Measurements from ENCODE around the gene RHOF.
A peak's percentile ranks its signal among the peaks of the same experiment; 100 is the strongest.
"Not testable (repeated sequence)": the region's sequence is repeated elsewhere in the genome, so short reads cannot be mapped to it uniquely, and the experiment has no call there.

Gene RHOF

DNA sequence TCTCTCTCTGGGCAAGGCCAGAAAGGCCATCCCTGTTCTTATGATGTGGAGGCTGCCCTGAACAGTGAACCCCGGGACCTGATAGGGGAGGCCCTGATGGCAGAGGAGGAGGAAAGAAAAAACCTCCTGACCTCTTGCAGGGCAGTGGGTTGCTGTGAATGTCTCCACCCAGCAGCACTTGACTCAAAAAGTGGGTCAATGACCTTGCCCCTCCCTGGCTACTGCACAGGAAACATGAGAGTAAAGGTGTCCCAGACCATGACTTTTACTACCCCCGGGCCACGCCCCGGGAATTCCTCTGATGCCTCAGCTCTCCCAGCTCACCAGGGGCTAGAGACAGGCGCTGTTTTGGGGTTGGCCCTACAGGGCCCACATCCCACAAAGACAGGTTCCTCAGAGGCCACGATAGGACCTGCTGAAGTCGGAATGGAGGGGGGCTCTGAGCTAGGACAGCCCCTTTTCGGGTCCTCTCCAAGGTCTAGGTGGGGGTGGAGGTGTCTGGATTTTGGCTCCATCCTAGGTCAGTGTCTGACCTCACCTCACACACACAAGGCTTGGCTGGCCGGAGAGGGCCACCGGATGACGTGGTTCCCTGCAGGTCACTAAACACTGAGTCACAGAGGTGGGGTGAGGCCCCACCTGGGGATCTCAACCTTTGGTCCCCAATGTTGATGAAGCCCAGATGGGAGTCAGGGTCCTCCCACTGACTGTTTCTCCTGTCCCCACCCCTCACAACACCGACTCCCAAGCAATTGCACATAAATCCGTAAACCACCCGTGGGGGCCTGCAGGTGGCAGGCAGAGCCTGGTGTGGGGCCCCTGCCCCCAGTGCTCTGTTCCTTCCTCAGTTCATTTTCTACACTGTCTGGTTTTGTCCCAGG is 1.6 kb downstream of the RHOF start:
- no peak for DNase-seq

GRCh38 chr12:121790785-121791184 is 2.7 kb downstream of the RHOF start:
- DNase-seq, result not testable (repeated sequence)

DNA sequence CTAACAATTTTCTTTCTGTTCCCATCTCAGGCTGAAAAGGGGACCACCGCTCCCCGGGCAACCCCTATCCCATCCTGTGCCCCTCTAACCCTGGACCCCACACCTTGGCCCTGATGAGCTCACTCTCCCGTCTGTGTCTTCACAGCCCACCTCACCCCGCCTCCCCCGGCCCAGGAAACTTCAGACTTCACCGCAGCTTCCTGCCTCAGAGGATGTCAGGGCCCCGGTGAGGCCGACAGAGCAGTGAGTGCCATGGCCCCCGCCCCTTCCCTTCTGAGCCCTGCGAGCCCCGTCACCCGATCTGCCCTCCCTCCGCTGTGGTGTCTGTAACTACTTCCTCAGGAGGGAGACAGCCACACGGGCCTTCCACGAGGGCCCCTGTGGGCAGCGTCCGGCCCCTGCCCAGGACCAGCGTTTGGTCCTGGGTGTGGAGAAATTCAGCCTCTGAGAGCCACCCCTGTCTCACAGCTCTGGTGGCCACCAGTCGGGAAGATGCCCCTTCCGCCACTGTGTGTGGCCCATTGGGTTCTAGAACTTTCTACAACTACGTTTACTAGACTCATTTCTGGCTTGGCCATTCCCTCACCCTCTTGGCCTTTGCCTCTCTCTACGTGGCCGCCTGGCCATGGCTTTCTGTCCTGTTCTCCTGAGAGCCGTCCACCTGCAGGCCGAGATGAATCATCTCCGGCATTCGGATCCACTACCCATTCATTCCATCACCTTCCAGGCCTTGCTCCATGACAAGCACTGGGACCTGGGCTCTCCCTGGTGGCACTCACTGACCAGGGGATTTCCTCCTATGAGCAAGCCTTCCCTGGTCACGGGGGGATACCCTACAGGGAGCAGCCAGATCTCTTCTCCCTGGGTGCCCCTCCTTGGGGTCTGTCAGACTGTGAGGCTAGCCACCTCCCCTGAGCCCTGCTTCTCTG is 3.4 kb downstream of the RHOF start:
- no peak for DNase-seq

DNA sequence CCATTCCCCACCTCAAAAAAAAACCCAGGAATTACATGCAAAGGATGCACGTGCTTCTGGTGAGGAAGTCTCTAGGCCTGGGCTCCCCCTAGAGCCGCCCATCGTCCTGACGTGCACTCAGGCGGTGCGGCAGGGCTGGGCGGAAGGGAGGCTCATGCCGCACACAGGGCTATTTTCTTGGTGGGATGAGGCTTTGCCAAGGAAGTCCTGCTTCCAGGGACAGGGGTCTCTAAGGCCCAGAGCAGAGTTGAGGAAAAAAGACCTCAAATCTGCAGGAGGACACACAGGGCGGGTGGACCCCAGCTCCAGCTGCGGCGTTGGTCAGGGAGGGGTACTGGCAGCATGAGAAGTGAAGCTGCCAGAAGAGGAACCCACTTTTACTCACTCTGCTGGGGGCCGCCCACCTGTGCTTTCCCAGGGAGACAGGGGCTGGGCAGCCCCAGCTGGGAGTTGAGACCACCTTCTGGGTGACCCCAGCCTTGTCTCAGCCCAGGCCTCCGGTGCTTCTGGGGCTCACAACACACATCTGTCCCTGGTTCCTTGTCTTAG is 4.2 kb downstream of the RHOF start:
- DNase-seq, result no peak

DNA sequence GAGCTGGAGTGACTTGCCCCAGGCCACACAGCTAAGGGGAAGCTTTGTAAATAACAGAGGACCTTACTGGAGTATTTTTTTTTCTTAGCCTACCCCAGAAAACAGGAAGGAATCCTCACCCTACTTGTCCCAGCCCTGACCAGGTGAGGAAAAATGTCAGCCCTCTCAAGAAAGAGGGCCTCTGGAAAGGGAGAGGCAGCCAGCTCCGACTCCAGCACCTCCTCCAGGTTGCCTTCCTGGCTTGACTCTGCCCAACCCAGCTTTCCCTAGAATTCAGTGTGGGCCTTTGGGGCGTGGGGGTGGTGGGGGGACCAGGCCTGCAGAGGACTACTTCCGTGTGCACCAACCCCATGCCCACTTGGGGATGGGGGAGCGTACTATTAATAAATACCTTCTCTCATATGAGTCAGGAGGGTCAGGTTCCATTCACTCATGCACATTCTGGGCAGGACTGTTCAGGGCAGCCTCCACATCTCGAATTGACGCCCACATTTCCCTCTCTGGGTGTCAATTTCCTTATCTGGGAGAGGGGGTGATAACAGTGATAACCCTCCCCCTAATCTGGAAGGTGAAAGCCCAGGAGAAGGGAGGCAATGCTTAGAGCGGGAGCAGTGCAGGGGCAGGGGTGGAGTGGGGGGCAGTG is 5.2 kb downstream of the RHOF start:
- DNase-seq, result no peak

- no peak for DNase-seq
Measured at GRCh38 chr12:121787063-121788025, 6.1 kb downstream of the RHOF start.

- no peak for DNase-seq
Measured at GRCh38 chr12:121786440-121786825, 7.1 kb downstream of the RHOF start.

- DNase-seq, result no peak
Measured at GRCh38 chr12:121784460-121784859, 9.0 kb downstream of the RHOF start.

- DNase-seq, result no peak
Measured at GRCh38 chr12:121783766-121784165, 9.7 kb downstream of the RHOF start.

- DNase-seq, result no peak
Measured at GRCh38 chr12:121781998-121782979, 11.2 kb downstream of the RHOF start.

DNA sequence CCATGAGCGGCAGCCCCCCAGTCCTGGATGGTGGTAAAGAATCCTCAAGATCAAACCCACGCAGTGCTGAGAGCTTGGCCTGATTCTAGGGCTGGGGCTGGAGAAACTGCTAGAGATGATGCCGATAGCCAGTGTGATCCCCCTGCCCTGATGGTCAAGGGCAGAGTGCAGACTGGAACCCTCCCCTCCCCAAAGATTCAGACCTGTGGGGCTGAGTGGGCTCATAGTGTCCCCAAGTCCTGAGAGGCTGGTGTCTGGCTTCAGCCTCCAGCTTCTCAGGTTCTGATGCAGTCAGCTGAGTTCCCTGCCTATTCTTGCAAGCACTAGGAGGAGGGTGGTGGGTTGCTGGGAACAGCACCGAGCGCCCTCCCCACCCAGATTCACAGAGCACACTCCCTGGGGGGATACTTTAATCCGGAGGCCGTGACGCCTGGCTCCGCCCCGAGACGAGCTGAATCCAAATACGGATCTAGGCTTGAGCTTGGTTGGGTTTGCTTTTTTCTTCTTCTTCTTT is 11.9 kb downstream of the RHOF start:
- DNase-seq, result no peak

DNA sequence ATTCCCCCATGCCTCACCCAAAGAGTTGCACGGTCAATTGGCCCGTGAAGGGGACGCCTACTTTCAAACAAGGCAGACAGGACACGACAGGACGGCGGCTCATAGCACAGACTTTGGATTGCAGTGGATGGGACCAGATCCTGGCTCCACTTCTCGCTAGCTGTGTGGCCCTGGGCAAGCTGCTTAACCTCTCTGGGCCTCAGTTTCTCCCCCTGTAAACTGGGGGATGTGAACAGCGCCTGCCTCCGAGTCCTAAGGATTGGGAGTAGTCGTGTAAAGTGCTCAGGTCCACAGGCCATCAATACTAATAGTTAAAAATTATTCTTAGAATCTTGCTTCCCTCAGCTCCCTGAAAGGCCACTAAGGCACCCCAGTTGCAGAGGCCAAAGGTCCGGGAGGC is 13.1 kb downstream of the RHOF start:
- DNase-seq, result no peak

GRCh38 chr12:121779422-121779895 is 14.0 kb downstream of the RHOF start:
- no peak for DNase-seq

DNA sequence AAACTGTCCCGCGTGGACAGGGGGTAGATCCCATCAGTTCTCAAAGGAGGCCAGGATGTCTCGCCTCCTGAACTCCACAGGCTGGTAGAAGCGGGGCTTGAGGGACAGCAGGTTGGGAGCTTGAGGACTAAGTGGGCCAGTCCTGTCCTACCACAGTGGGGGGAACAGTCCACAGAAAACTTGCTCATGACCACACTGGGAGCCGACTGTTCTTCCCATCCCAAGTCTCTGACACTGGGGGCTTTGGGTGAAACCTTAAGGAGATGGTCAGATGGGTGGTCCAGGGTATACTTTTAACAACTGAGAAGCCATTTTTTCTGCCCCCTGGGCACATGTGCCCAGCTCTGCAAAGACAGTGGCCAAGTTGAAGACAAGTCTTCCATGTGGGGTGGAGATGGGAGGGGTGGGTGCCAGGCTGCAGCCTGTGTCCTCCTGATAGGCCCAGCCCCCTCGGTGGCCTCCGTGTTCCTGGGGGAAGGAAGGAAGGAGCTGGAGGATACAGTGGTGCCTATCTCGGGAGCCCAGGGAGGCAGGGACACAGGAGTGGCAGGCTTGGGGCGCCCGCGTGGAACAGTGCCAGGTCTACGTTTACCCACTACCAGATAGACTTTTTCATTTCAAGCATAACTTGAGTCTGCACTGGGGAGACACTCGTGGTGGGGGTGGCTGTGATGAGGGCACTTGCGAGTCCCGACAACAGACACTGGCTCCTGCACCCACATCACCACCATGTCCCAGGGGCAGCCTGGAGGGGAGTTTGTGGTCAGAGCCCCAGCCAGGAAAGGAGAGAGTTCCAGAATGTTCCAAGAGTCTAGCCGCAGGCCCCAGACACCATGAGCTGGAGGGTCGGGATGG is 14.7 kb downstream of the RHOF start:
- DNase-seq, result no peak

DNA sequence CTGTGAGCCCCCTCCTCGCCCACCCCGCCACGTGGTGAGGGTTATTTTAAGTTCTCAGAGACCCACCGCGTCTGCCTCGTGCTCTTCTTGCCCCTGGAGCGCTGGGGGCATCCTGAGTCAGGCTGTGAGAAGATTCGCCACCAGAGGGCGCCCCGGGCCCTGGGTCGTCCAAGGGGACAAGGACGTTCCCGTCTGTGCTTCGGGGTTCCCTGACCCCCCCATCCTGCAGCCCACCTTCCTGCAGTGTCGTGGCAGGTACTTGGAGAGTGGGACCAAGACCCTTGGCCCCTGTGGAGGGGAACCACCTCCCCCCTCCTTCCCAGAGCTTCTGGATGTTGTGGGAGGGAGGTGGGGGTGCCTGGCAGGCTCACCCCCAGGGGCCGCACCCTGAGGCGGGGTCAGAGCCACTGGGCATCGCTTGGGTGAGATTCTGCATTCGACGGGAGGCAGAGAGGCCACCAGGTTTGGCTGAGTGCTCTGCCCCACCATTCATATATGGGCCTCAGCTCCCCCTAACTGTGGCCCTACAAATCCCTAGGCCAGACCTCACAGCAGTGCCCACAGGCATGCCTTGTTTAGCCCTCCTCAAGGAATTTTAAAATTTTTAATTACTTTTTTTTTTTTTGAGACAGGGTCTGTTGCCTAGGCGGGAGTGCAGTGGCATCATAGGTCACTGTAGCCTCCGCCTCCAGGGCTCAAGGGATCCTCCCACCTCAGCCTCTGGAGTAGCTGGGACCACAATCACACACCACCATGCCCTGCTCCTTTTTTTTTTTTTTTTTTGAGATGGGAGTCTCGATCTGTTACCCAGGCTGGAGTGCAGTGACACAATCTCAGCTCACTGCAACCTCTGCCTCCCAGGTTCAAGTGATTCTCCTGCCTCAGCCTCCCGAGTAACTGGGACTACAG is 17.0 kb downstream of the RHOF start:
- DNase-seq, result peak; percentile 20

DNA sequence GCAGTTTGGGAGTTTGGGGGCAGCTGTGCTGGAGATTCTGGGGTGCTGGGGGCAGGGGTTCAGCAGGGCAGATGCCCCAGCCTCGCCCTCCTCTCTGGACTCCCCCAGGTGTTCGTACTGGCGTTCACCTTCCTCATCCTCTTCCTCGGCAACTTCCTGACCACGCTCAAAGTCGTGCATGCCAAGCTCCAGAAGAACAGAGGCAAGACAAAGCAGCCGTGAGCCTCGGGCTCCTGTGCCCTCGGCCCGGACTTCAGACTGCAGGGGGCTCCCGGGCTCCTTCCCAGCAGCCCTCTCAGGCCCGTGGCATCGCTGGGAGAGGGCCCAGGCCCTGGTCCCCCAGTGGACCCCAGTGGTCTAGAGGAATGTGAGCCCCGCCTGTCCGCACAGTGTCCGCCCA is 18.0 kb downstream of the RHOF start:
- DNase-seq, result no peak

GRCh38 chr12:121774968-121775474 is 18.5 kb downstream of the RHOF start:
- no peak for DNase-seq

Data from DMS153 (cell line).